CD4-positive, alpha-beta T cell treated with Interferon alpha-2 for 1 hour (primary cell): ENCODE measurements around the gene ZNF862.
A peak's percentile ranks its signal among the peaks of the same experiment; 100 is the strongest.
"Not testable (repeated sequence)": the region's sequence is repeated elsewhere in the genome, so short reads cannot be mapped to it uniquely, and the experiment has no call there.

Experiments
- DNase-seq, 2 donors: peaks; one replicate each; pipeline ENCODE4 v3.0.0-alpha.2; 2020 to 2022

The ZNF862 gene

DNA sequence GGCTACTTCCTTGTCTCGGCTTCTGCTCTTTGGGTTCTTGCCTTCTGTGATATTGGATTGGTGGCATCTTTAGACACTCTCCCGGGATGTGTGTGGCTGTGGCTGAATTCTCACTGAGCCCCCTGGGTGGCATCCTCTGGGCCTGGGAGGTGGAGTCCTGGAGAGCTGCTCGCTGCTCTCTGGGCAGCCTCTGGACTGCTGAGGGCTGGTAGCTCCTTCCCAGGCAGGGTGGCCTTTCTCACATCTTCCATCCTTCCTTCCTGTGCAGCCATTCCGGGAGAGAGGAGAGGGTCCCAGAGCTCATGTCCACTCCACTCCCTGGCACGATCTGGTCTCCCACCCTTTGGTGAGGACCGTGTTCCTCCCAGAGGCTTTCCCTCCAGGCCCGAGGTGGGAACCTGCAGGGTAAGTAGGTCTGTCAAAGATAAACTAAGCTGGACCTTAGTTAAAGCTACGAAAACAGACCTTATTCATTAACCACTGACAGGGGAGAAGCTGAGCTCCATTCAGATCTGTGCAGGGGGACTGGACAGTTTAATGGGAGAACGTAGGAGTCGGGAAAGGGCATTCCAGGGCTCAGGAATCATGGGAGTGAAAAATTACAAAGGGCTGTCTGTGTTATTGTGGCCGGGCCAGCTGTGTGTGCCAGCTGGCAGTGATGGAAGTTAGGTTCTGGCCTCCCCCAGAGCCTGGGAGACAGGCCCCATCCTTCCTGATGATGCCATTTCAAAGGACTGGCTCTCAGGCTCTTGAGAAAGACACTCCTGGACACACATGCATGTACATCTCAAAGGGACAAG, 44.3 kb downstream of the ZNF862 start:
- DNase-seq: no peak

DNA sequence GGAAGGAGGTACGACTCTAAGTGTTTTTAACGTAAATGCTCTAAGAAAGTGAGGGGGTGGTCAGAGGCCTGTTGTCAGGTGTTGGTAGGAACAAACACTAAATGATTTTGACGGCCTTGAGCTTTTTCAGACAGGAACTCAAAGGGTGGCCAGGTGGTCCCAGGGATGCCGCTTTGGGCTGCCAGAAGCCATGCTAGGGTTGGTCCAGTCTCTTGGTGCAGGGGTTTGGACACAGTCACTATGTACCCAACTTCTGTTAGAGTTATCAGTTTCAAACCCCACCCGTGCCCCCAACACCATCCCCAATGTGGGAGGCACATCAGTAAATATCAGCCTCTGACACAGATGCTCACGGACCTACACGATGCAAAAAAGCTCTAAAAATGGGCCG, 44.9 kb downstream of the ZNF862 start:
- DNase-seq: no peak

DNA sequence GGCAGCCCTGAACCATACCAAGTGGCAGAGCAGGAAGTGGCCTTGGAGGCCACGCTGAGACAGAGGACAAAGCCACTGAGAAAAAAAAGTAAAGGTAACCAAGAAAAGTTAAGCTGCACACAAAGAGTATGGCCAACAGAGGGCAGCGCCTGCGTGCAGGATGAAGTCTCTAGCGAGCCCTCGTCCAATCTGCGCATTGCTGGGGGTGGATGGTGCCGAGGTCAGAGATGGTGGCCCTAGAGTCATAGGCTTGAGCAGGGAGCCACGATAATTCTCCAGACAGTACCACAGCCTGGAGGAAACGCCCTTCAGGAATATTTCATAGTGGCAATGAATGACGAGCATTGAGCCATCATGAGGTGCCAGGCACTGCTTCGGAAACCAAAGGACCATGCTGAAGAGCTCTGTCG, 45.3 kb downstream of the ZNF862 start:
- DNase-seq: peak; percentile 47 to 67

DNA sequence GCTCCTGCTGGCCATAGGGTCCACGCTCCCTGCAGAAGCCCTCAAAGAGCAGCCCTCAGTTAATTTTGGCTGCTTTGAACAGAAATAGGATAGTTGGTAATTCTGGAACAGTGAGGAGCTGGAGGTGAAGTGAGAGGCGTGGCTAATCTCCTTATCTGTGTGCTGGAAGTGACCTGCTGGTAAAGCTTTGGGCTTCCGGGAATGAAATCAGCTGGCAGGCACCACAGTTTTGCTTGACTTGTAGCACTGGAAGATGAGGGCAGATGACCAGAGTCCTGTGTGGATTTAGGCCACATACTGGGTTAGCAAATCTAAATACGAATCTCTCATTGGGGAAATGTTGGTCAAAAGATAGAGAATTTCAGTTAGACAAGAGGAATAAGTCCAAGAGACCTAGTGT, 45.8 kb downstream of the ZNF862 start:
- DNase-seq: no peak

DNA sequence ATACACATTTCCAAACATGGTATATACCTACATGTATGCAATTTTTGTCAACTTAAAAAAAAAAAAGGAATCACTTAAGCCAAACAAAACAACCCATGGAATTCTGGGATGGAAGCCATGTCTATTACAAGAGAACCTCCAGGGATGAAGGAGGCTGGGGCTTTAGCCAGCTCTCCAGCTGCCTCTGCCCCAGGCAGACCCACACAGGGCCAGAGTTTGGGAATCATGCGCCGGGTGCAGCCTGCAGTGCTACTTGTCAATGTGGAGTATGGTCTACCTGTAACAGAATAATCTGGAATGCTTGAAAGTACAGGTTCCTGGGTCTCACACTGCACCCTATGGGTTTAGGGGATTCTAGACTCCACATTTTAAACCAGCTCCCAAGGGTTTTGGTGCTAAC, 46.4 kb downstream of the ZNF862 start:
- no peak for DNase-seq

DNA sequence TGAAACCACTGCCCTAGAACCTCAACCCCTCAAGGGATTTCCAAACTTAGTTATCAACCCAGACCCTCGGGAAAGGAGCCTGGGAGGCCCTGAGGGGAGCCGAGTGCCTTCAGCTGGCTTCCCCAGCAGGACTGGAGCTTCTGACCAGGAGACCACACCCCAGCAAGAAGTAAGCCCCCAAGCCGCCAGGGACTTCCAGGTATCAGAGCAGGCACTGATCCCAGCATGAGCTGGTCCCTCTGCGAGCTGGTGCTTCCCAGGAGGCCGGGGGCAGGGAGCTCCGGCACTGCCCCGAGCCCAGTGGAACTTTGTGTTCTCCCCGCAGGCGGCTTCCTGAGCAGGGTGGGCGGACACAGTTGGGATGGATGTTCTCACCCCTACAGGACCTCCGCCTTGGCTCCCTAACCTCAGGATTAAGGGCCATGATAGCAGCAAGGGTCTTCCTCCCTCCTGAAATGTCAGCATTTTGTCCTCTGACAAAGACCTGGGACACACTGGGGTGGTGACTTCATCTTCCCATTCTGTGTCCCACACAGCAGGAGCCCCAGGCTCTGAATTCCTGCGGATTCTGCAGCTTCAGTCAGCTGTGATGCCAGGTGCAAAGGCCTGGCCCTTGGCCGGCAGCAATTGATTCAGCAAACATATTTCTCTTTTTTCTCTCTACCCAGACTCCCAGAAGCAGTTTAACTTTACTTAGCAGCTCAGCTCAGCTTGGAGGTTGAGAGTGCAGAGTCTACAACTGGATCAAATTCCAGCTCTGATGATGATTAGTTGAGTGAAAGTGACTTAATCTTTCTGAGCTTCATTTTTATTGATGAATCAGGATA, 47.2 kb downstream of the ZNF862 start:
- DNase-seq: no peak

DNA sequence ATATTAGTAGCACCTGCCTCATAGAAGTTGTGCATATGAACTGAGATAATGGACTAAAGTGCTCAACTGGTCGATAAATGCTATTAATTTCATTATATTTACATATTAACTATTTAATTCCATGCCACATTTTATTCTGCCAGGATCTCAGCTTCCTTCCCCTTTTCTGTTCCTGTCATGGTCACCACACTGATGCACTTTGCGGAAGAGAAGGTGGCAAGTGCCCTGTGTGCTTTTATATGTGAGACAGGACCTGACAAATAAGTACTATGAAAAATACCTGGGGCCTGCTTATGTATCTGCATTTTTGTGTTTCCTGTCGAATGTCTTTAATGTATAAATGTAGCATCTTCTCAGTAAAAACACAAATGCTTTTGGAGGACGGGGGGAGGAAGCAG, 47.8 kb downstream of the ZNF862 start:
- no peak for DNase-seq

DNA sequence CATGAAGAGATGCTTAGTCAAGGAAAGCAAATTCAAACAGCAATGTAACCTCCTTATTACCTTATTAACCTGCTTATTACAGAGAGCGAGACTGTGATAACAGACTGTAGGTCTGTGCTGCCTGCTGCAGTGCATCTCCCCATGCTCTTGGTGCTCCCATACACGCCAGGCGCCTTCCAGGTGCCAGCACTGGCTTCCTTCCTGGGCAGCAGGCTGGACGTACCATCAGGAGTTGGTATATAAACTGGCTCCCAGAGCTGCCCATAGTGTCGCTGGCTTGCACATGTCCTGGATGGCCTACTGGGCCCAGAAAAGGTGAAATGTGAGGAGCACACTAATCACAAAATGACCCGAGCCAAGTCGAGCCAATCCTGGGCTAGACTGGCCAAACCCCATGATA, 49.1 kb downstream of the ZNF862 start:
- no peak for DNase-seq

DNA sequence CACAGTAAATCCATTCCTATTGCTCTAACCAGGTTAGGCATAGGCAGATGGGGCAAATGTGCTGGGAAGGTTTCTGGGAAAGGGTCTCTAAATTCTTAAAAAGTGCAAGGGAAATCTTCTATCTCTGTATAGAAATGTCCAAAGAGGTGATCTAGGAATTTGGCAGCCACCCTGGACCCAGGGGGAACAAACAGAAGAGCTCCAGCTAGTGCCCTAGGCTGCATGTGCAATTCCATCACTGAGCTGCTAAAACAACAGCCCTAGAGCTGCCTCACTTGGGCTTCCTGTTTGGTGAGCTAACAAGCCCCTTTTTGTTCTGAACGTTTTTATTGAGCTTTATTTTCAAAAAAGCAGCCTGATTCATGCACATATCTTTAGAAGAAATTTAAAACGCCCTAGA, 52.5 kb downstream of the ZNF862 start:
- DNase-seq: not testable (repeated sequence)

DNA sequence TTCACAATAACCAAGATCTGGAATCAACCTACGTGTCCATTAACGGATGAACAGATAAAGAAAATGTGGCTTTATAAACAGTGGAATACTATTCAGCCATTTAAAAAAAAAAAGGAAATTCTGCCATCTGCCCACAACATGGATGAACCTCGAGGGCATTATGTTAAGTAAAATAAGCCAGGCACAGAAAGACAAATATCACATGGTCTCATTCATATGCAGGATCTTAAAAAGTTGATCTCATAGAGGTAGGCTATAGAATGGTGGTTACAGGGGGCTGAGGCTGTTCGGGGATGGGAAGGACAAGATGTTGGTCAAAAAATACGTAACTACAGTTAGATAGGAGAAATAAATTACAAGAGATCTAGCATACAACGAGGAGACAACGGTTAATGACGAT, 56.8 kb downstream of the ZNF862 start:
- not testable (repeated sequence) for DNase-seq

DNA sequence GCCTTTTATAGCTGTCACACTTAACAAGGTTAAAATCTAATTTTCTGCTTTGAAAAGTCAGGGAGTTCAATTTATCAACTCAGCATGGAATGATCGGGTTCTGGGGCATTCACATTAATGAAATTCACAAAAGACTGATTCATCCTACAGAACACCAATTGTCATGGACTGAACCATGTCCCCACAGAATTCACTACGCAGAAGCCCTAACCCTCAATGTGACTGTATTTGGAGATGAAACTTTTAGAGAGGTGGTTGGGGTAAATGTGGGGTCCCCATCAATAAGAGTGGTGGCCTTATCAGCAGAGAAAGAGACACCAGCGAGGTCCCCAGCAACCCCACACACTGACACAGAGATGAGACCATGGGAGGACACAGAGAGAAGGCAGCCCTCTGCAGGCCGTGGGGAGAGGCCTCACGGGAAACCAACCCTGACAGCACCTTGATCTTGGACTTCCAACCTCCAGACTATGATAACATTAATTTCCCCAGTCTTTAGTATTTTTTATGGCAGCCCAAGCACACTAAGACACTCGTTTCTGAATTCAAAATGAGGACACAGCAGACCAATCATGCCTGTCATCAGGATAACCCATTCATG, 69.7 kb downstream of the ZNF862 start:
- DNase-seq: not testable (repeated sequence)

DNA sequence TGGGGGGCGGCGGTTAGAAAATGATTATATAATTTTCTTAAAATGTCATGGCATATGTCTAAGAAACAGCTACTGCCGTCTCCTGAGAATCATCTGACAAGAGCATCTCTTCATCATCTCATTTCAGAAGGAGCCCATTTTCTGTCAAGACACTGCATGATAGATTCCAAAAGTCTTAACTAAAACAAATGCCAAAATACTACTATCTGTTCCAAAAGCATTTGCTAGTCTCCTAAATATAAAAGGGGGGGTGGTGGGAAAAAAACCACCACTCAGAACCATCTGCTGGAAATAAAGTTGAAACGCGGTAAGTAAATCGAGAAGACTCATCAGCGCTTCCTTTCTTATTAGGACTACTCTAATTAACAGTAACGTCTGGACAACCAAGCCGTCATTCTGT, 72.0 kb downstream of the ZNF862 start:
- DNase-seq: not testable (repeated sequence)

DNA sequence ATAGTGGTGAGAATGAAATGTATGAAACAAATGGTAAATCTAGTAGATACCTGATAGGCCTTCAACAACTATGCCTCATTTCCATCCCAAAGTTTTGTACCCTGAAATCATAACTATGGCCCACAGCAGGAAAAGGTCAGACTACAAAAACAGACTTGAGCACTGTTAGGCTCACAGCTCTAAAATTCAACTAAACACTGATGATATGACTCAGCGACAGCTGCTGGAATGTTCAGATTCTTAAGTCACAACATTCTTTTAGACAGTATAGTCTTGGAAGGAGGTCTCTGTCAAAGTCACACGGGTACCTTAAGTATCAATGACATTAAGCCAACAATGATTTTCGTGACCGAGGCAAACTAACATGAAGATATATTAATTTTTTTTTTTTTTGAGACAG, 74.0 kb downstream of the ZNF862 start:
- not testable (repeated sequence) for DNase-seq
